HFF-Myc (cell line): ENCODE data around the gene FGF1.

Experiments used
- DNase-seq: peaks from one replicate; pipeline ENCODE4 v3.0.0-alpha.2; 2011; ENCODE audit warnings: low read depth; ENCODE audit errors: extremely low read depth
- H3K4me3 ChIP-seq: replicated peaks from 2 replicates; pipeline ENCODE4 v1.5.1; 2011; ENCODE audit warnings: low read depth, mild to moderate bottlenecking, control low read depth, low read length
- CTCF ChIP-seq: IDR thresholded peaks from 2 replicates; pipeline ENCODE4 v1.5.1; 2012; ENCODE audit warnings: mild to moderate bottlenecking, low read depth, low read length, control low read depth; ENCODE audit errors: missing control alignments

Gene FGF1

GRCh38 chr5:142680605-142681259 is 5.2 kb downstream of the FGF1 start:
- no peak overlapping the region for H3K4me3 ChIP-seq
- no peak for TF ChIP-seq CTCF
- peak; percentile 45 for DNase-seq

- DNase-seq = no peak
- no peak for TF ChIP-seq CTCF
- no peak overlapping the region for H3K4me3 ChIP-seq
Observed at GRCh38 chr5:142679744-142680143, 6.1 kb downstream of the FGF1 start.

- no peak for DNase-seq
- no peak for TF ChIP-seq CTCF
- H3K4me3 ChIP-seq = no peak overlapping the region
Observed at GRCh38 chr5:142678529-142678928, 7.4 kb downstream of the FGF1 start.

- DNase-seq = no peak
- no peak for TF ChIP-seq CTCF
- no peak overlapping the region for H3K4me3 ChIP-seq
Observed at GRCh38 chr5:142677198-142677597, 8.7 kb downstream of the FGF1 start.

DNA sequence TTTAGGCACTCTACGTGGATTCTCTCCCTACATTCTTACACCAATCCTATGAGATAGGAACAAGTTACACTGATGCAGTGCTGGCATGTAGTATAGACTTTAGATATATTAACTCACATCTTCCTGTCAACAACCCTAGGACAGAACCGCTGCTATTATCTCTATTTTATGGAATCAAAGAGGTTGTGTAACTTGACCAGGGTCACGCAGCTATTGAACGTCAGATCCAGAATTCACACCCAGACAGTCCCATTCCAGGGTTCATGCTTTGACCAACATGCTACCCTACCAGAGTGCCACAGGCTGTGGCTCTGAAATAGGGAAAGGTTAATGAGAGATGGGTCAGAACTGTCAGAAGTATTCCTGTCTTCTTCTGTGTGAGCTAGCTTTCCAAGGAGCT is 9.6 kb downstream of the FGF1 start:
- no peak for TF ChIP-seq CTCF
- no peak overlapping the region for H3K4me3 ChIP-seq

GRCh38 chr5:142674531-142675469 is 11.1 kb downstream of the FGF1 start:
- no peak for TF ChIP-seq CTCF
- H3K4me3 ChIP-seq = no peak overlapping the region
- DNase-seq = peak; percentile 67

More for the DNA sequence above, 9.6 kb downstream of the FGF1 start:
- no peak for DNase-seq
